GM12873 (cell line): ENCODE measurements around the gene MTMR2.
A peak's percentile ranks its signal among the peaks of the same experiment; 100 is the strongest.

ENCODE experiments used
- TF ChIP-seq, protein P1 (sequence below): IDR thresholded peaks from 2 replicates; pipeline ENCODE4 v1.5.1; 2012; ENCODE audit warnings: low read depth, mild to moderate bottlenecking, moderate library complexity, low read length, control low read depth; ENCODE audit not compliant: insufficient read depth; ENCODE audit errors: missing control alignments

Gene MTMR2

DNA sequence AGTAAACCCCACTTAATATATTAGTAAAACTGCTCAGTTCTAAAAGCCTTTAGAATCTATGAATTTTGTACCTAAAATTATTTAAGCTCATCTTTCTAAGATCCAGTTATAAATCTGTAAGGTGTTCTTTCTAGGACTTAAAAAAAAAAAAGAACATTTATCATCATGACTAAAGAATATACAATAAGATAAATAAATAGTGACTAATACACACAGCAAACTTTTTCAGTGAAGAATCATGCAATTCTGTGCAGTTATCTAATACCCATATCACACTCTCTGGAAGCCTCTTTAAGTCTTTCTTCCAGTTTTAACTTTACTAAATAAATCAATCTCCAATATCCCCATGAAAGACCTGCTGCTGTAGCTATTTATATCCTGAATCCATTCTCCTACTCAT is 73.8 kb downstream of the MTMR2 start:
- TF ChIP-seq, protein P1, sequence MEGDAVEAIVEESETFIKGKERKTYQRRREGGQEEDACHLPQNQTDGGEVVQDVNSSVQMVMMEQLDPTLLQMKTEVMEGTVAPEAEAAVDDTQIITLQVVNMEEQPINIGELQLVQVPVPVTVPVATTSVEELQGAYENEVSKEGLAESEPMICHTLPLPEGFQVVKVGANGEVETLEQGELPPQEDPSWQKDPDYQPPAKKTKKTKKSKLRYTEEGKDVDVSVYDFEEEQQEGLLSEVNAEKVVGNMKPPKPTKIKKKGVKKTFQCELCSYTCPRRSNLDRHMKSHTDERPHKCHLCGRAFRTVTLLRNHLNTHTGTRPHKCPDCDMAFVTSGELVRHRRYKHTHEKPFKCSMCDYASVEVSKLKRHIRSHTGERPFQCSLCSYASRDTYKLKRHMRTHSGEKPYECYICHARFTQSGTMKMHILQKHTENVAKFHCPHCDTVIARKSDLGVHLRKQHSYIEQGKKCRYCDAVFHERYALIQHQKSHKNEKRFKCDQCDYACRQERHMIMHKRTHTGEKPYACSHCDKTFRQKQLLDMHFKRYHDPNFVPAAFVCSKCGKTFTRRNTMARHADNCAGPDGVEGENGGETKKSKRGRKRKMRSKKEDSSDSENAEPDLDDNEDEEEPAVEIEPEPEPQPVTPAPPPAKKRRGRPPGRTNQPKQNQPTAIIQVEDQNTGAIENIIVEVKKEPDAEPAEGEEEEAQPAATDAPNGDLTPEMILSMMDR, result no peak

DNA sequence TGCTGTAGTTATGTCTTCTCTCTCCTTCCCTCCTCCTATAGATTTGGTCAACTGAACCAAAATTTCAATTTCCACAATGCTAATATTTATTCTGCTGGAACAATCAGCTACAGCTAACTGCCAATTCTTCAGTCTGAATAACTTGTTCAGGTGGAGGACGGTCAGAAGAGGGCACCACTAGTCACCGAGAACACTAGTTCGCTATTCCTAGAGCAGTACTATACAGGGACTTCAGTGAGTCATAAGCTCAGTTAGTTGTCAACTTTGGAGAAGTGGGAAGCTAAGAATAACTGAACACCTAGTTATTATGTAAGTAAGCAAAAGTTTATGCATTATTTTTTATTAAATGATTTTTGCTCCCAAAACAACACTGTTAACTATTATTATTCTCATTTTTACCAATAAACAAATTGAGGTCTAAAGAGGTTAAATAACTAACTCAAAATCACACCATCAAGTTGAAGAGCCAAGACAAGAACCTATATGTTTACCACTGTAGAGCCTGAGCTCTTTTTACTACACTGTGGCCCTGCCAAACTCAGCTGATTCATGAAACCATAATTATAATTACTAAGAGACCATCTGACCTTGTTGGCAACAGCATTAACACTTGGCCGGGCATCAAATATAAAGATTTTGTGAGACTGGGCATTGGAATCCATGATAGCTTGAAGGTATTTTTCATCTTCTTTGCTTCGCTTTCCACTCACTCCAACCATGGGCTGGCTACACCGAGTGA is 74.7 kb downstream of the MTMR2 start:
- TF ChIP-seq, protein P1, result peak; percentile 50

- TF ChIP-seq, protein P1, result no peak
These were observed 78.7 kb downstream of the MTMR2 start for GRCh38 chr11:95845167-95845566.

- TF ChIP-seq, protein P1, result peak; percentile 78
These were observed 88.0 kb downstream of the MTMR2 start for GRCh38 chr11:95835768-95836488.

GRCh38 chr11:95835351-95835750 is 88.6 kb downstream of the MTMR2 start:
- TF ChIP-seq, protein P1, result no peak

DNA sequence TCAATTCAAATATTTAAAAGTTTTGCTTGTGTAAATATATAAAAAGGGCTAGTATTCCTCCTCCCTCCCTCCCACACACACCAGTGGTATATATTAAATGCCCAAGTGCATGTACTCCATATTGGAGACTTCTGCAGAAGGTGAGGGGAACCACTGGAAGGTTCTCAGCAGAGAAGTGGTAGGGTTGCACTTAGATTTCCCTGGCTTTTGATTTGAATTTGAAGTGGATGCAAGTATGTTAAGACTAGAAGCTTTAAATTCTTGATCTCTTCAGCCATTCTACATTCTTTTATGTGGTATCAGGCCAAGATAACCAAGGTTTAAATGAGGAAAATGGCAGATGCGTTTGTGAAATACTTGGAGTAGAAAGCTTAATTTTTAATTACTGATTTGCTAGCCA is 90.5 kb downstream of the MTMR2 start:
- TF ChIP-seq, protein P1, result no peak

GRCh38 chr11:95832763-95833162 is 91.1 kb downstream of the MTMR2 start:
- TF ChIP-seq, protein P1, result no peak
